Inflammatory macrophage treated with lipopolysaccharide for 1 hour (primary cell): Measurements from ENCODE around the gene GFRA3.
A peak's percentile ranks its signal among the peaks of the same experiment; 100 is the strongest.

Experiments
- DNase-seq, 2 donors: peaks; one replicate each; pipeline ENCODE4 v3.0.0-alpha.2; 2020 to 2022

Gene GFRA3

DNA sequence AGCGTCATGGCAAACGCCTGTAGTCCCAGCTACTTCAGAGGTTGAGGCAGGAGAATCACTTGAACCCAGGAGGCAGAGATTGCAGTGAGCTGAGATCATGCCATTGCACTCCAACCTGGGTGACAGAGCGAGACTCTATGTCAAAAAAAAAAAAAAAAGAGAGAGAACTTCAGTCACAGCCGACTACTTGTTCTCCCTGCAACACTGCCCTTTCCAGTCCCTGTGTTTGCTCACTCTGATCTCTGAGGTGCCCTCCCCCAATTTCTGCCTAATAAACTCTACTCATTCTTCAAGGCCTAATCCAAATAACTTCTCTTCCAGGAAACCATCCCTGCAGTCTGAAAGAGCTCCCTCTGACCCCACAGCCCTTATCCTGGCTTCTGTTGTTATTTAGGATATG is 28.1 kb downstream of the GFRA3 start:
- no peak for DNase-seq

DNA sequence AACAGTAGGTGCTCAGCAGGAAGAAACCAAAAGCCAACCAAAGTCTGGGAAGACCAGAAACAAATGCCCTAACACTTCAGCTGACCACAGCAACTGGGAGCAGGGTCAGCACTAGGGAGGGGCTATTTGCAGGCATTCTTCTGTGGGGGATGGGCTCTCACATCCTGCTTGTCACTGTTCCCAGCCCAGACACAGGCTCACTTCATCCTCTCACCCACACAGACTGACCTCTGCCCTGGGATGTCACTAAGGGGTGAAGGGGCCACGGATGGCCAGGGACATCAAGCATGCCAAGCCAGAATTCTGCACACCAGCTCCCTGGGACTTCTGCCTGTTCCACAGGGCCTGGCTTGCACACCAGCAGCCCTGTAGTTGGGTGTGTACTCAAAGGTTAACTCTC is 28.7 kb downstream of the GFRA3 start:
- DNase-seq: no peak

DNA sequence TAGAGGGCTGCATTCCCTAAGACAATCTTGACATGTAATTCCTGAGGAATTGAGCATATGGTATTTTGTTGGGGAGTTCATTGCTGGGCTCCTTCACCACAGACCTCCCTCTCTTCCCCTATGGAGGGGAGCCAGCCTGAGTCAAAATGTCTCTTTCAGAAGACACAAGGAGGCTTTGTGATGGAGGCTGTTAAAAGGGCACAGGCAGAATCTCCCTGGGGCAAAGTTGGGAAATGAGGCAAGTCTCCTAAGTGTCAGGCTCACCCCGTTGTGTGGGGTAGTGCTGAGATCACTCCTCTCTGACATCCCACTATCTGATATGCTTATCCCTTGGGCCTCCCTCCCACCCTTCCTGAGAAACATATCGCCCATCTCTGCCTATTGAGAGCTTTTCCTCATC is 30.6 kb downstream of the GFRA3 start:
- no peak for DNase-seq

DNA sequence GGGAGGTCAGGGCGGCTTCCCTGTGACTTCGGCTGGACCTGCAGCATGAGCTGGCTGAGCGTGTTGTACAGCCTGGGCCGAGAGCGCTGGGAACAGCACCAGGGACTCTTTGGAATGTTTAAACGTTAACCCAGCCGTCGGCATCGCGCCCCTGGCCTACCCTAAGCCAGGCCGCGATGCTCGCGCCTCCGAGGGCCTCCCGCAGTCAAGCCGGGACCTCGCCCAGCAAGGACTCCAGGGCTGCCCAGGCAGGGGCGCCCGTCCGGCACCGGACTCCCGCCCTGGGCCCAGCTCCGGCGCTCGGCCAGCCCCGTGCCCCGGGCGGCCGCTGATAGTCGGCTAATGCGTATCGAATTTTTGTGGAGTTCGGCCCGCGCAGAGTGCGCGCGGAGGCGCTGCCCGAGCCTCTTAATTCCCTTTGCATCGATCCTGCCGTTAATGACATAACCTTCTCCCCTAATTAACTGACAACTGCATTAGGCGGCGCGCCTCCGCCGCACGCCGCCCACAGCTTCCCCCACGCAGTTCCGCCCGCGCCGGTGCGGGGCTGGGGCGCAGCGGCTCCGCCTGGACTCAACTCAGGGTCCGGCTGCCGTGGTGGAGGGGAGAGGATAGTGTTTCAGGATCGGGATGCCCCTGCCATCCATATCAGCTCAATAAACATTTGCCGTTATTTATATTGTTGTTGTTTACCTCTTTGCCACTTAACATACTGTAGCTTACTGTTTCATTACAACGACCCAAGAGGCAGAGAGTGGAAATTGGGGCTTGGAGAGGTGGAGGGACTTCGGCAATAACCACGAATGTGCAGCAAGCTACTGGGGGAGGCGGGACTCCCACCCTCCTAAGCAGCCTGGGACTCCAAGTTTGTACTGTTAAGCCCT is 32.5 kb downstream of the GFRA3 start:
- DNase-seq: no peak

DNA sequence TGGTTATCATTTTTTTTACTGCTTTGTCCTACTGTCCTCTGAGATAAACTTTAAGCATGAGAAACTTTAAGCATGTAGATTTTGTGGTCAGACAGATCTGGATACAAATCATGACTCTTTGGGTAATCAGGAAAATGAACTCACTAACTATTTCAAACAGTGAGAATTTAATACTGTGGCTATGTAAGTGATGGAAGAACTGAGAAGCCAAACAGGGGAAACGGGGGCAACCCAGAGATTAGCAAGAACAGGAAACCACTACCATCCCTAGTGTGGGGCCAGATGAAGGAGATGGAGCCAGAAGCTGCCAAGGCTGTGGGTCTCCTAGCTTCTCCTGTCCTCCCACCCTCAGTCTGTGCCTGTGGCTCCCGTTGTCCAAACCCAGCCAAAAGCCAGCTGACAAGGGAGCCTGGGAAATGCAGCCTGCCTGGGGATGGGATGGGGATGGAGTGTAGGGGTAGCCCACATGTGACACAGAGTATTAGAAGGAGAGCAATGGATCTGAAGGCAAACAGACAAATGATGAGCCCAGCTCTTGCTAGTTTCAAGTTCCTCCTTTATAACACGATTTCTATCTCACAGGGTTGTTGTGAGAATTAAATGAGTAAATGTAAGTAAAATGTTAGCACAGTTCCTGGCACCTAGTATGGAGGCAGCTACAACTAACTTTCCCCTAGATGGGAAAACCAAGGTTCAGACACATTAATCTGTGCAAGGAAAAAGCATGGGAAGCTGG is 33.6 kb downstream of the GFRA3 start:
- no peak for DNase-seq

DNA sequence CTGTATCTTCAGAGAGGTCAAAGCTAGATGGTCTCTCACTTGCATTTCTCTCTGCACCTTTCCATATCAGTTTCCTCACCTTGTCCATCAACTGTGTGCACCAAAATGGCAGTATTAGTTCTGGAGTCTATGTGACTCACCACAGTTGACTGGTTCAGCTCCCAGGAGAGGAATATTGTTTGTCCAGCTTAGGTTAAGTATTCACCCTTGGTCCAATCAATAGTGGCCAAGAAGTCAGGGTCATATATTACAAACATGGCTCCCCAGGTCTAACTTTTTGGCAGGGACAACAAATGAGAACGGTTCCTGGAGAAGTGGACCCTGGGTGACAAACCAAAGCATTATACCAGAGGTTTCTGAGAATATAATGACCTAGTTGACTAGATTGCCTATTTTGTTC is 36.4 kb downstream of the GFRA3 start:
- no peak for DNase-seq

DNA sequence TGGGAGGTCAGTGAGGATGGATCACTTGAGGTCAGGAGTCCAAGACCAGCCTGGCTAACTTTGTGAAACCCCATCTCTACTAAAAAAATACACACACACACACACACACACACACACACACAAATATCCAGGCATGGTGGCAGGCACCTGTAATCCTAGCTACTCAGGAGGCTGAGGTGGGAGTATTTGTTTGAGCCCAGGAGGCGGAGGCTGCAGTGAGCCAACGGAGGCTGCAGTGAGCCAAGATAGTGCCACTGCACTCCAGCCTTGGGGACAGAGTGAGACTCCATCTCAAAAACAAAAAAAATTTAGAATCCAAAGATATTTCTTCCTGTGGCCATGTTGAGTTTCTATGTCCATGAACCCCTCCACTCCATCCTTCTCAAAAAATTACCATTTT is 39.8 kb downstream of the GFRA3 start:
- DNase-seq: no peak

DNA sequence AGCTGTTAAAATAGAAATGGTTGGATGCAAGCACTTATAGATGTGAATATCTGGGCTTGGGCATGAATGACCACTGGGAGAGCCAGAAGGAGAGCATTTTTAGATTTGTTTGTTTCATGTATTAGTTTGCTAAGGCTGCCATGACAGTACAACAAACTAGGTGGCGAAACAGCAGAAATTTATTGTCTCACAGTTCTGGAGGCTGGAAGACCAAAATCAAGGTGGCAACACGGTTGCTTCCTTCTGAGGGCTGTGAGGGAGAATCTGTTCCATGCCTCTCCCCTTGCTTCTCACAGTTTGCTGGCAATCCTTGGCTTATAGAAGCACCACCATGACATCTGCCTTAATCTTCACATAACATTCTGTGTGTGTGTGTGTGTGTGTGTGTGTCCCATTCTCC is 41.1 kb downstream of the GFRA3 start:
- DNase-seq: no peak

DNA sequence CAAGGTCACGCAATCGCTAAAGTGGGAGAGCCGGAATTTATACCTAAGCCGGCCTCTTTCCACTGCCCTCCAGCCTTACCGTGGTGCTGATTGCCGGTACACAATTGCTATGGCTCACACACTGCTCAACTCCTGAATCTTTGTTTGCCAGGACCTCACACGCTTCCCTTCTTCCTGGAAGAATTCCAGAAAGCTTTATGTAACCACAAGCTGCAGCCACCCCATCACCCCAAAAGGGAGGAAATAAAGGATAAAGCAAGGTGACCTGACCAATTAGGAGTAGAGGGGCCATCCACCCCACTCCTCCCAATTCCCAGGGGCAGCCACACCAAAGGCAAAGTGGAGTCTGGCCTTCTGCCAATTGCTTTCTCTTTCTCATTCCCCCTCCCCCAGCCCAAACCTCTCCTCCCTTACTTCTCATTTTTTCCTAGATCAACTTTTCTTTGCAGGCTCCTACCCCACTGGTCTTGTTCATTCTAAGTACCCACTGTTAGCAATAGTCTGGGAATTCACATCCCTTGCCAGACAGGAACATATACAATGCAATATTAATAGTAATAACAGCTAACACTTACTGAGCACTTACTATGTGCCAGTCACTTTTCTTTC is 43.3 kb downstream of the GFRA3 start:
- DNase-seq: no peak

DNA sequence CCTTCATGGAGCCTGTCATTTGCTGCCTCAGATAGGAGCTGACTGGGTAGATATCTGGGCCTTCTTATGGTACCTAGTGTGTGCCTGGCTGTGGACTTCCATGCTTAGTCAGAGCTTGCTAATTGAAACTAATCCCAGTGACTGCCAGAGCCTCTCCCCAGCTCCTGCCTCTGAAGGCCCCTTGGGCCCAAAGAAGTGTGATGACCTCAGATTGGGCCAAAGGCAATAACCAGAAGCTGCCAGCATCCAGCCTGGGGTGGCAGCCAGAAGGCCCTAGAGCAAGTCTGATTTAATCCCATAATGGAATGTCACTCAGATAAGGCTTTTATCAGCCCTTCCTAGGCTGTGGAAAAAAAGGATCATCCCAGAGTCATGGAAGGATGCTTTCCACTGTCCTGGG is 44.2 kb downstream of the GFRA3 start:
- no peak for DNase-seq

DNA sequence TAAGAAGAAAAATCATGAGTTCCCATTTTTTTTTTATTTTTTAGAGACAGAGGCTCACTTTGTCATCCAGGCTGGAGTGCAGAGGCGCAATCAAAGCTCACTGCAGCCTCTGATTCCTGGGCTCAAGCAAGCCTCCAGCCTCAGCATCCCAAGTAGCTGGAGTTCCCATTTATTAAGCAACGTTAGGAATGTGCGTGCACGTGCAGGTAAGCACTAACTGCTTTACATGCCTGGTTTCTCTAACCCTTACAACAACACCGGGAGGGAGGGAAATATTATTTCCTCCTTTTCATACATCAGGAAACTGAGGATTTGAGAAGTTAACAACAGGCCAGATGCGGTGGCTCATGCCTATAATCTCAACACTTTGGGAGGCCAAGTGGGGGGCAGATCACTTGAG is 45.0 kb downstream of the GFRA3 start:
- no peak for DNase-seq

DNA sequence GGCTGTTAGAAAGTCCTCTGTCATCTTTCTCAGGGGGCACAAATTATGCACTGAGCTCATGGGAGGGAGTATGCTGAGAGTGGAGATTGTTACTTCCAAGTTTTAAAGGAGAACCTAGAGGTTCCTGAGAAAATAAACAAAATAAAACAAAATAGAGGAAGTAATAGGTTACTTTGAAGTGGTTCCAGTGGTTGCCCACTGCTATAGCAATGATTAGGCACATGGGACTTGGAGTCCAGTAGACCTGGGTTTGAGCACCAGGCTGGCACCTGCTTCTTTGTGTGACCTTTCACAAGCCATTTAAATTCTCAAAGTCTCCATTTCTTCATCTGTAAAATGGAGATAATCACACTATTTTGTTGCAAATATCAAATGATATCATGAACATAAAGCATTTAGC is 47.5 kb downstream of the GFRA3 start:
- peak in 1 of 2 donors; percentile 3 for DNase-seq

DNA sequence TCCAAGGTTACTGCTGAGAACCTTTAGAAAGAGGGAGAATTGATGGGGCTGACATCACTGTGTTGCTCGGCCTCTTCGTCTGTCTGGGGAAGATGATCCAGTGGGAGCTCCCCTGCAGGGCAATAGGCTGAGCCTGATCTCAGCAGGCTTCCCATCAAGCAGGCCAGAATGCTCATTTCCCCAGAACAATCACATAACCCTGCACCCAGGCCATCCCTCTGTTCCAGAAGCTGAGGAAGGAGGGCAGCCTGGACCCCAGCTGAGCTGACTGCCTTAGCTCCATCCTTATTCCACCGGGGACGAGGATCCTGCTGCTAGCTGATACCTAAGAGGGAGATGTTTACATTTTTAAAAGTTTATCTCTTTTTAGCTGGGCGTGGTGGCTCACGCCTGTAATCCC is 49.7 kb downstream of the GFRA3 start:
- no peak for DNase-seq

DNA sequence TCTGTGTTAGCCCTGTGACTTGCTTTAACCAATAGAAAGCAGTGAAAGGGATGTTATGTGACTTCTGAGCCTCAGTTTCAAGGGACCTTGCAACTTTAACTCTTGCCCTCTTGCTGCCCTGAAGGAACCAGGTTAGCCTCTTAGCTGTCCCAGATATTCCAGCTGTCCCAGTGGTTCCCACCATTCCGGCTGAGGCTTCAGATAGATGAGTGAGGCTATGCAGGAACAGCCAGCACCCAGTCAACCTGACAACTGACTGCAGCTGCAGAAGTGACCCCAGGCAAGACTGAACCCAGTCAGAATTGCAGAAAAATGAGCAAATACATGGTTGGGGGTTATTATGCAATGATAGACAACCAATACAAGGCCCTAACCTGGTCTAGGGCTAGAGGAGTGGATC is 50.9 kb downstream of the GFRA3 start:
- DNase-seq: no peak

DNA sequence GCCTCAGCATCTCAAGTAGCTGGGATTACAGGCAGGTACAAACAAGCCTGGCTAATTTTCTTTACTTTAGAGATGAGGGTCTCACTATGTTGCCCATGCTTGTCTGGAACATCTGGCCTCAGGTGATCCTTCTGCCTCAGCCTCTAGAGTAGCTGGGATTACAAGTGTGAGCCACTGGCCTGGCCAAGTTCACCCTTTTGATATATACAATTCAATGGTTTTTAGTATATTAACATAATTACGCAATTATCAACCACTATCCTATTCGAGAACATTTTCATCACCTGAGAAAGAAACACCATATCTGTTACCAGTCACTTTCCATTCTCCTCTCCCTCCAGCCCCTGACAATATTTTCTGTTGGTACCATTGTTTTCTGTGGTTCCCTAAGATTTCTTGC is 57.6 kb downstream of the GFRA3 start:
- no peak for DNase-seq

DNA sequence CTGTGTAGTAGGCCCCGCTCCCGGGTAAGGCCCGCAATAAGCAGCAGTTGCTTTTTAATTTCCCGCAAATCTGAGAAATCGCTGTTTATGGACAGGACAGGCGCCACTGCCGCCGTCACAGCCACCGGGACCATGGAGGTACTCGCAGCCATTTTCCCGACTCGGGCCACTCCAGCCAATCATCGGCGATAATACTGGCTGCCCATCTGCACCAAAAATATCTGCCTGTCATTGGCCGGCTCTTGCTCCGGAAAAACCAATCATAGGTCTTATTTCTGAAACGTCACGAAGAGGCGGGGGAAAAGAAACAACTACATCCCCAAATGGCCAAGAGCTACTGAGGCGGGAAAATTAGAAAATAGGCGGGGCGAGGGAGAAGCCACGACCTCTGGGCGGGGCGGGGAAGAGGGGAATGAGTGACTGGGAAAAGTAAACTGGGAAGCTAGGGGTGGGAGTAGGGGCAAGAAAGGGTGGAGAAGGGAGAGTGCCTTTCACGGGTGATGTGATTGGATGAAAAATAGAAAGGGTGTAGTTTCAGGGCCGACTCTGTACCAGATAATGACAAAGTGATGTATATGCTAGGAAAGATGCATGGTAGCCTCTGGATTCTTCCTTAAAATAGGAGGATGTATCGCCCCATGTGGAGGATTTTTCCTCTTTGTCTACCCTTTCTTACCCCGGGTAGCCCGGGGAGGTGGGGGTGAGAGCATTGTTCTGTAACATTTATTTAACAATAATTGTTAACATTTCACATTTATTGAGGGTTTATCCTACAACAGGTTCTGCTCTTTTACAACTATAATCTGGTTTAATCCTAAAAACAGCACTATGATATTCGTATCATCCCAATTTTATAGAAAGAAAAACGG is 61.0 kb downstream of the GFRA3 start, which contains the start of gene CDC23:
Gene CDC23 (minus strand): TSS at position 163 of the 869 bp plus-strand sequence. CDS start 11 bp downstream, at position 152.
- DNase-seq: peak; percentile 98

DNA sequence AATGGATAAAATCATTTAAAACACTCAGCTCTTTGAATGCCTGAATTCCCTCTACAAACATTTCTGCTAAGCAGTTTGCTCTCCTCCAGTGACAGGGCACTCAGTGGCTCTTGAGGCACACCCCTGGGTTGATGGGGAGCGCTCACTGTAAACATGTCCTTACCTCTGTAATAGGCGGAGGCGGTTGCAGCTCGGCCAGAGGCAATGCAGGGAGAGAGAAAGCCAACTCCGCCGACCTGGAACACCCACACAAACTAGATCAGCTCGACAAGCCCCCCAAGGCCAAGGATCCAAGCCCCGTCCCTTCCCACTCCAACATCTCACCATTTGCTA is 61.6 kb downstream of the GFRA3 start:
- DNase-seq: peak in 1 of 2 donors; percentile 10

DNA sequence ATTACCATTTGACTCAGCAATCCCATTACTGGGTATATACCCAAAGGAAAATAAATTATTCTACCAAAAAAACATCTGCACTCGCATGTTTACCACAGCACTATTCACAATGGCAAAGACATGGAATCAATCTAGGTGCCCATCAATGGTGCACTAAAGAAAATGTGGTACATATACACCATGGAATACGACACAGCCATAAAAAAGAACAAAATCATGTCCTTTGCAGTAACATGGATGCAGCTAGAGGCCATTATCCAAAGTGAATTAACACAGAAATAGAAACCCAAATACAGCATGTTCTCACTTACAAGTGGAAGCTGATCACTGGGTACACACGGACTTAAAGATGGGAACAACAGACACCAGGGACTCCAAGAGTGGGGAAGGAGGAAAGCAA is 63.4 kb downstream of the GFRA3 start:
- no peak for DNase-seq
